HepG2 (cell line): ENCODE data around the gene TRMT1. TPM values are rescaled to one million over a fixed set of nuclear protein-coding genes. Genes with fewer than 3 reads are reported as not detected.

Experiments used
- CREB1 ChIP-seq, 2 experiments: fragments of 450-650 bp in 1 of 2; IDR thresholded peaks; 2 replicates each; pipeline ENCODE4 v1.6.1; 2016 to 2017; ENCODE audit warnings: control low read depth in 1 of 2, mild to moderate bottlenecking in 1 of 2, missing compliant biosample characterization in 1 of 2, missing genetic modification characterization in 1 of 2
- GFI1 ChIP-seq: sonication (generic); formaldehyde crosslinking; IDR thresholded peaks from 2 replicates; pipeline ENCODE4 v1.5.0; 2020; ENCODE audit warnings: missing genetic modification reagents, mild to moderate bottlenecking, borderline replicate concordance
- ISX ChIP-seq: sonication (generic); formaldehyde crosslinking; conservative IDR thresholded peaks from 2 replicates; pipeline ENCODE4 v1.5.0; 2020; ENCODE audit warnings: missing genetic modification reagents
- KDM6A ChIP-seq: IDR thresholded peaks from 2 replicates; pipeline ENCODE4 v1.6.1; 2016; ENCODE audit warnings: low read depth
- MED8 ChIP-seq: sonication (generic); formaldehyde crosslinking; IDR thresholded peaks from 2 replicates; pipeline ENCODE4 v1.8.1; 2023; ENCODE audit warnings: mild to moderate bottlenecking, missing genetic modification reagents; ENCODE audit not compliant: insufficient replicate concordance
- NFYC ChIP-seq: IDR thresholded peaks from 2 replicates; pipeline ENCODE4 v1.6.1; 2016; ENCODE audit warnings: missing genetic modification reagents, missing compliant biosample characterization
- NR2F1 ChIP-seq, 2 experiments: fragments of 450-650 bp in 1 of 2; formaldehyde crosslinking in 1 of 2; IDR thresholded peaks; 2 replicates each; pipeline versions ENCODE4 v1.5.0 to v1.6.1; 2016 to 2020; ENCODE audit warnings: mild to moderate bottlenecking in 1 of 2, missing compliant biosample characterization in 1 of 2, missing genetic modification reagents in 1 of 2, moderate library complexity in 1 of 2
- RBM39 ChIP-seq: fragments of 200-400 bp; formaldehyde crosslinking; IDR thresholded peaks from one replicate; pipeline ENCODE4 v1.6.1; 2018; ENCODE audit warnings: antibody characterized with exemption, mild to moderate bottlenecking, low read depth, low read length; ENCODE audit not compliant: poor library complexity, severe bottlenecking
- ZNF138 ChIP-seq: sonication (generic); formaldehyde crosslinking; IDR thresholded peaks from 2 replicates; pipeline ENCODE4 v1.5.0; 2020; ENCODE audit warnings: mild to moderate bottlenecking, low read depth, missing genetic modification reagents
- ZNF446 ChIP-seq: sonication (generic); formaldehyde crosslinking; IDR thresholded peaks from 2 replicates; pipeline ENCODE4 v1.5.0; 2020; ENCODE audit warnings: mild to moderate bottlenecking, missing genetic modification reagents
- ZNF496 ChIP-seq: sonication (generic); formaldehyde crosslinking; IDR thresholded peaks from 2 replicates; pipeline ENCODE4 v1.8.1; 2023; ENCODE audit warnings: mild to moderate bottlenecking, moderate library complexity, missing genetic modification reagents; ENCODE audit not compliant: insufficient replicate concordance
- ZNF737 ChIP-seq: sonication (generic); formaldehyde crosslinking; IDR thresholded peaks from 2 replicates; pipeline ENCODE4 v1.5.0; 2020; ENCODE audit warnings: missing genetic modification reagents, mild to moderate bottlenecking, borderline replicate concordance
- ZNF777 ChIP-seq: sonication (generic); formaldehyde crosslinking; IDR thresholded peaks from 2 replicates; pipeline ENCODE4 v1.4.0; 2020; ENCODE audit warnings: missing genetic modification reagents
- ZSCAN12 ChIP-seq: sonication (generic); formaldehyde crosslinking; IDR thresholded peaks from 2 replicates; pipeline ENCODE4 v1.9.0; 2021; ENCODE audit warnings: mild to moderate bottlenecking, missing genetic modification reagents
- polyA plus RNA-seq, 8 experiments: library from polyadenylated mRNA; depleted of rRNA in 3 of 8; stranded (reverse) in 7 of 8; unstranded in 1 of 8; fragments of >200 nt; fragmentation: Illumina TruSeq in 4 of 8; extraction: Trizol in 4 of 8; gene quantifications; 2 replicates each; pipeline versions ENCODE4 v1.2.1 to v1.2.3, GENCODE V29; 2011 to 2016; ENCODE audit warnings: low read depth in 4 of 8, missing spikeins in 1 of 8, mixed read lengths in 1 of 8; ENCODE audit not compliant: insufficient read depth in 1 of 8
- total RNA-seq, 5 experiments: library from RNA; depleted of rRNA; stranded (reverse); fragments of >200 nt; fragmentation: Illumina TruSeq; extraction: Trizol; gene quantifications; 2 replicates each; pipeline ENCODE4 v1.2.3, GENCODE V29; 2016; ENCODE audit warnings: low read depth in 1 of 5
- TF ChIP-seq, protein P1 (sequence below): IDR thresholded peaks from 2 replicates; pipeline ENCODE4 v1.6.1; 2016; ENCODE audit warnings: missing compliant biosample characterization, missing genetic modification reagents, borderline replicate concordance
- TF ChIP-seq, protein P2 (sequence below): IDR thresholded peaks from 2 replicates; pipeline ENCODE4 v1.6.1; 2016; ENCODE audit warnings: mild to moderate bottlenecking
- TF ChIP-seq, protein P3 (sequence below): sonication (generic); formaldehyde crosslinking; IDR thresholded peaks from 2 replicates; pipeline ENCODE4 v1.4.0; 2020; ENCODE audit warnings: missing genetic modification reagents
- TF ChIP-seq, protein P4 (sequence below): sonication (generic); formaldehyde crosslinking; IDR thresholded peaks from 2 replicates; pipeline ENCODE4 v1.8.0; 2022; ENCODE audit warnings: missing genetic modification reagents, mild to moderate bottlenecking, inconsistent platforms, borderline replicate concordance
- TF ChIP-seq, protein P5 (sequence below): fragments of 450-650 bp; IDR thresholded peaks from 2 replicates; pipeline ENCODE4 v1.6.1; 2016
- TF ChIP-seq, protein P6 (sequence below): sonication (generic); formaldehyde crosslinking; IDR thresholded peaks from 2 replicates; pipeline ENCODE4 v1.8.1; 2023; ENCODE audit warnings: mild to moderate bottlenecking, moderate library complexity, missing genetic modification reagents

Gene TRMT1
- total and polyA plus RNA-seq, 2 of the 13 experiments (the other 11 are each of a cell fraction or from before 2014, with no cell fraction given): 35.5 to 44.1 TPM

DNA sequence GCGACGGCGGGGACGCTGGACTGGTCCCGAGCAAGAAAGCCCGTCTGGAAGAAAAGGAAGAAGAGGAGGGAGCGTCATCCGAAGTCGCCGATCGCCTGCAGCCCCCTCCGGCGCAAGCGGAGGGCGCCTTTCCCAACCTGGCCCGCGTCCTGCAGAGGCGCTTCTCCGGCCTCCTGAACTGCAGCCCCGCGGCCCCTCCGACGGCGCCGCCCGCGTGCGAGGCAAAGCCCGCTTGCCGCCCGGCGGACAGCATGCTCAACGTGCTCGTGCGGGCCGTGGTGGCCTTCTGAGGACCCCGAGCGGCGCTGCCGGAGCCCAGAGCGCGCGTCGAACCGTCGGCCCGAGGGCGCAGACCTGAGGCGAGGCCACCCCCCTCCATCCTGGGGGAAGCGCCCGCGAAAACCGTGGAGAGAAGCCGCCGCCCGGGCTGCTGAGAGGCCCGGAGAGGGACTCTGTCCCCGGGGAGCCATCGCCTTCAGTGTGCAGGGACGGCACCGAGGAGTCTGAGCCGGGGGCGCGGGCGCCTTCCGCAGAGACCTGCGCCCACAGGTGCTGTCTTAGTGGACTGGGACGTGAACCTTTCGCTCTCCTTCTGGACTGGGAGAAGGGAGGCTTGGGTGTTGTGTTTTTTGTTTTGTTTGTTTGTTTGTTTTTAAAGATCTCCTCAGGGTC, 37.2 kb upstream of the TRMT1 start (continued):
- TF ChIP-seq CREB1 (IDR thresholded peaks at IDR 0.05) (no peak), CREB1 (CRISPR knock-in tag; IDR thresholded peaks at IDR 0.05) (no peak), GFI1 (CRISPR knock-in tag) (no peak), ZNF777 (CRISPR knock-in tag) (peak; percentile 77; the same call in 1 of the 2 replicates), ZNF737 (CRISPR knock-in tag) (no peak), KDM6A (CRISPR knock-in tag) (no peak), ZNF496 (CRISPR knock-in tag) (no peak), ISX (CRISPR knock-in tag) (no peak), RBM39 (peak; percentile 99), ZNF446 (CRISPR knock-in tag) (0 out of 2 replicates have a peak, but pooled peaks have one; percentile 21), MED8 (CRISPR knock-in tag) (no peak), ZSCAN12 (CRISPR knock-in tag) (no peak), NFYC (CRISPR knock-in tag) (no peak), NR2F1 (CRISPR knock-in tag; IDR thresholded peaks at IDR 0.05) (no peak), ZNF138 (no peak)
- TF ChIP-seq, protein P1, sequence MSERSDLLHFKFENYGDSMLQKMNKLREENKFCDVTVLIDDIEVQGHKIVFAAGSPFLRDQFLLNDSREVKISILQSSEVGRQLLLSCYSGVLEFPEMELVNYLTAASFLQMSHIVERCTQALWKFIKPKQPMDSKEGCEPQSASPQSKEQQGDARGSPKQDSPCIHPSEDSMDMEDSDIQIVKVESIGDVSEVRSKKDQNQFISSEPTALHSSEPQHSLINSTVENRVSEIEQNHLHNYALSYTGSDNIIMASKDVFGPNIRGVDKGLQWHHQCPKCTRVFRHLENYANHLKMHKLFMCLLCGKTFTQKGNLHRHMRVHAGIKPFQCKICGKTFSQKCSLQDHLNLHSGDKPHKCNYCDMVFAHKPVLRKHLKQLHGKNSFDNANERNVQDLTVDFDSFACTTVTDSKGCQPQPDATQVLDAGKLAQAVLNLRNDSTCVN (CRISPR knock-in tag): no peak
- TF ChIP-seq, protein P2, sequence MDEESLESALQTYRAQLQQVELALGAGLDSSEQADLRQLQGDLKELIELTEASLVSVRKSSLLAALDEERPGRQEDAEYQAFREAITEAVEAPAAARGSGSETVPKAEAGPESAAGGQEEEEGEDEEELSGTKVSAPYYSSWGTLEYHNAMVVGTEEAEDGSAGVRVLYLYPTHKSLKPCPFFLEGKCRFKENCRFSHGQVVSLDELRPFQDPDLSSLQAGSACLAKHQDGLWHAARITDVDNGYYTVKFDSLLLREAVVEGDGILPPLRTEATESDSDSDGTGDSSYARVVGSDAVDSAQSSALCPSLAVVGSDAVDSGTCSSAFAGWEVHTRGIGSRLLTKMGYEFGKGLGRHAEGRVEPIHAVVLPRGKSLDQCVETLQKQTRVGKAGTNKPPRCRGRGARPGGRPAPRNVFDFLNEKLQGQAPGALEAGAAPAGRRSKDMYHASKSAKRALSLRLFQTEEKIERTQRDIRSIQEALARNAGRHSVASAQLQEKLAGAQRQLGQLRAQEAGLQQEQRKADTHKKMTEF (CRISPR knock-in tag): 0 out of 2 replicates have a peak, but pooled peaks have one; percentile 1
- TF ChIP-seq, protein P3, sequence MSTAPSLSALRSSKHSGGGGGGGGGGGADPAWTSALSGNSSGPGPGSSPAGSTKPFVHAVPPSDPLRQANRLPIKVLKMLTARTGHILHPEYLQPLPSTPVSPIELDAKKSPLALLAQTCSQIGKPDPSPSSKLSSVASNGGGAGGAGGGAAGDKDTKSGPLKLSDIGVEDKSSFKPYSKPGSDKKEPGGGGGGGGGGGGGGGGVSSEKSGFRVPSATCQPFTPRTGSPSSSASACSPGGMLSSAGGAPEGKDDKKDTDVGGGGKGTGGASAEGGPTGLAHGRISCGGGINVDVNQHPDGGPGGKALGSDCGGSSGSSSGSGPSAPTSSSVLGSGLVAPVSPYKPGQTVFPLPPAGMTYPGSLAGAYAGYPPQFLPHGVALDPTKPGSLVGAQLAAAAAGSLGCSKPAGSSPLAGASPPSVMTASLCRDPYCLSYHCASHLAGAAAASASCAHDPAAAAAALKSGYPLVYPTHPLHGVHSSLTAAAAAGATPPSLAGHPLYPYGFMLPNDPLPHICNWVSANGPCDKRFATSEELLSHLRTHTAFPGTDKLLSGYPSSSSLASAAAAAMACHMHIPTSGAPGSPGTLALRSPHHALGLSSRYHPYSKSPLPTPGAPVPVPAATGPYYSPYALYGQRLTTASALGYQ (CRISPR knock-in tag): 0 out of 2 replicates have a peak, but pooled peaks have one; percentile 8
- TF ChIP-seq, protein P4, sequence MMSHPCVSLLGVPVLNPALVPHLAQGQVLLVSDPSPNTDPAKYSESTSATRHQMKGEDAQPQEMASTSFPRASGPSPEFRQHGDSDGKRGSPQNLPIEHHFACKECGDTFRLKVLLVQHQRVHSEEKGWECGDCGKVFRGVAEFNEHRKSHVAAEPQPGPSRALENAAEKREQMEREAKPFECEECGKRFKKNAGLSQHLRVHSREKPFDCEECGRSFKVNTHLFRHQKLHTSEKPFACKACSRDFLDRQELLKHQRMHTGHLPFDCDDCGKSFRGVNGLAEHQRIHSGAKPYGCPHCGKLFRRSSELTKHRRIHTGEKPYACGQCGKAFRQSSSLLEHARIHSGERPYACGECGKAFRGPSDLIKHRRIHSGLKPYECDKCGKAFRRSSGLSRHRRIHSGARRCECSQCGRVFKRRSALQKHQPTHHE (CRISPR knock-in tag): no peak
- TF ChIP-seq, protein P5, sequence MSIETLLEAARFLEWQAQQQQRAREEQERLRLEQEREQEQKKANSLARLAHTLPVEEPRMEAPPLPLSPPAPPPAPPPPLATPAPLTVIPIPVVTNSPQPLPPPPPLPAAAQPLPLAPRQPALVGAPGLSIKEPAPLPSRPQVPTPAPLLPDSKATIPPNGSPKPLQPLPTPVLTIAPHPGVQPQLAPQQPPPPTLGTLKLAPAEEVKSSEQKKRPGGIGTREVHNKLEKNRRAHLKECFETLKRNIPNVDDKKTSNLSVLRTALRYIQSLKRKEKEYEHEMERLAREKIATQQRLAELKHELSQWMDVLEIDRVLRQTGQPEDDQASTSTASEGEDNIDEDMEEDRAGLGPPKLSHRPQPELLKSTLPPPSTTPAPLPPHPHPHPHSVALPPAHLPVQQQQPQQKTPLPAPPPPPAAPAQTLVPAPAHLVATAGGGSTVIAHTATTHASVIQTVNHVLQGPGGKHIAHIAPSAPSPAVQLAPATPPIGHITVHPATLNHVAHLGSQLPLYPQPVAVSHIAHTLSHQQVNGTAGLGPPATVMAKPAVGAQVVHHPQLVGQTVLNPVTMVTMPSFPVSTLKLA: no peak
- TF ChIP-seq, protein P6, sequence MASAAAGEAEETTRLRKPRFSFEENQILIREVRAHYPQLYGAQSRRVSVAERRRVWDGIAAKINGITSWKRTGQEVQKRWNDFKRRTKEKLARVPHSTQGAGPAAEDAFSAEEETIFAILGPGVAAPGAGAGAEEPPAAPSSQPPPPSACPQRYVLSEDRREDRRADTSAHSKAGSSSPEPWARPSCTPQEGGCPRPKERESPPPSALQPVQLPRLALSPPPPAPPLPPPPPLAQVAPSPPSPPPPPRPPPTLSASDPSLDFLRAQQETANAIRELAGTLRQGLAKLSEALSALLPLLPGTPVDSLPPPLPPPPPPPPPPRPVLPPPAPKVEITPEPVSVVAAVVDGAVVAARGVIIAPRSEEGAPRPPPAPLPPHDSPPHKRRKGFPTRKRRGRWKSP: 0 out of 2 replicates have a peak, but pooled peaks have one; percentile 14
